Measurements from ENCODE around the gene DLG2. TPM values are rescaled to one million over a fixed set of nuclear protein-coding genes. Genes with fewer than 3 reads are reported as not detected.

DLG2 gene
- total and polyA plus RNA-seq, 4 donors: 0.30 to 5.5 (median 0.68) TPM

DNA sequence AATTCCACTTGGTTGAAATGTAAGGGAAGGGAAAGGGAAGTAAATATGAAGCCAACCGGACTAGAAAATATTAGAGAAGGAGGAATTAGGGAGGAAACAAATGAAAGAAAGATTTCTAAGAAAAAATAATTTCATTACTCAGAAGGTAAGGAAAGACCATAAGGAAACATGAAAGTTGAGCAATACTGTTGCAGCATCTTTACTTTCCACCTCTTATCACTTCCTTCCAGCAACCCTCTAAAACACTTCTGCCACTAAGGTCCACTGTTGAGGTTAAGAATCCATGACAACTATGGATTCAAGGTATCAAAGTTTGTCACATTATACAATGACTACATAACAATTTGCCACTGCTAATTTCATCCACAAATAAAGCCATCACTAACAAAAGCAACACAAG, 308.6 kb downstream of the DLG2 start:
- Histone ChIP-seq H3K9me3 (ENCODE audit: control insufficient read depth in 4 of 4, low read length in 3 of 4) (no peaks in the 10 kb centered on the region), H3K4me3 (ENCODE audit: low read depth in 1 of 3, low read length in 3 of 3) (no peak overlapping the region), H3K27ac (ENCODE audit: low read depth in 1 of 2, low read length in 2 of 2) (no peak overlapping the region), H3K36me3 (ENCODE audit: control insufficient read depth in 4 of 4, insufficient read depth in 3 of 4, low read depth in 1 of 4, low read length in 3 of 4) (no peaks in the 10 kb centered on the region), H3K4me1 (ENCODE audit: control insufficient read depth in 4 of 4, insufficient read depth in 4 of 4, low read length in 3 of 4) (no peaks in the 10 kb centered on the region), H3K27me3 (ENCODE audit: control insufficient read depth in 4 of 4, insufficient read depth in 4 of 4, low read length in 3 of 4) (no peaks in the 10 kb centered on the region), H3K9ac (ENCODE audit: low read depth in 1 of 2, low read length in 2 of 2) (no peak overlapping the region)
- no peak for DNase-seq (ENCODE audit: low spot score)
- 63% methylated on average over 1 of the region's 1 CpG for WGBS
- no peak for TF ChIP-seq REST (IDR thresholded peaks at IDR 0.05)

GRCh38 chr11:85316967-85317366, 310.2 kb downstream of the DLG2 start:
- no peaks in the 10 kb centered on the region for H3K27me3 ChIP-seq (ENCODE audit: control insufficient read depth in 4 of 4, insufficient read depth in 4 of 4, low read length in 3 of 4)
- no peak for DNase-seq (ENCODE audit: low spot score)
- no peaks in the 10 kb centered on the region for H3K36me3 ChIP-seq (ENCODE audit: control insufficient read depth in 4 of 4, insufficient read depth in 3 of 4, low read depth in 1 of 4, low read length in 3 of 4)
- TF ChIP-seq HNF4A (conservative IDR thresholded peaks at IDR 0.05) (no peak), TAF1 (conservative IDR thresholded peaks at IDR 0.05) (no peak), NR2F2 (IDR thresholded peaks at IDR 0.05) (no peak), REST (IDR thresholded peaks at IDR 0.05) (no peak), RAD21 (IDR thresholded peaks at IDR 0.05) (no peak), HNF4G (IDR thresholded peaks at IDR 0.05) (no peak)
- no peaks in the 10 kb centered on the region for H3K9me3 ChIP-seq (ENCODE audit: control insufficient read depth in 4 of 4, low read length in 3 of 4)
- no peak overlapping the region for H3K4me3 ChIP-seq (ENCODE audit: low read depth in 1 of 3, low read length in 3 of 3)
- WGBS: 72% methylated on average over 5 of the region's 5 CpGs
- no peak overlapping the region for H3K9ac ChIP-seq (ENCODE audit: low read depth in 1 of 2, low read length in 2 of 2)
- H3K4me1 ChIP-seq (ENCODE audit: control insufficient read depth in 4 of 4, insufficient read depth in 4 of 4, low read length in 3 of 4): no peaks in the 10 kb centered on the region
- H3K27ac ChIP-seq (ENCODE audit: low read depth in 1 of 2, low read length in 2 of 2): no peak overlapping the region

- no peaks in the 10 kb centered on the region for H3K9me3 ChIP-seq (ENCODE audit: control insufficient read depth in 4 of 4, low read length in 3 of 4)
- TF ChIP-seq YY1 (IDR thresholded peaks at IDR 0.05) (no peak), NR2F2 (IDR thresholded peaks at IDR 0.05) (no peak), ATF3 (IDR thresholded peaks at IDR 0.05) (no peak), CTCF (IDR thresholded peaks at IDR 0.05; ENCODE audit: low read depth, low read length, missing input control) (no peak), SP1 (IDR thresholded peaks at IDR 0.05) (no peak), ZBTB33 (IDR thresholded peaks at IDR 0.05) (no peak), EGR1 (IDR thresholded peaks at IDR 0.05; ENCODE audit: low read depth in 2 of 2) (no peak), TAF1 (conservative IDR thresholded peaks at IDR 0.05) (no peak), JUND (IDR thresholded peaks at IDR 0.05) (no peak)
- TF ChIP-seq, protein P1, sequence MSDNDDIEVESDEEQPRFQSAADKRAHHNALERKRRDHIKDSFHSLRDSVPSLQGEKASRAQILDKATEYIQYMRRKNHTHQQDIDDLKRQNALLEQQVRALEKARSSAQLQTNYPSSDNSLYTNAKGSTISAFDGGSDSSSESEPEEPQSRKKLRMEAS (IDR thresholded peaks at IDR 0.05): no peak
- H3K4me1 ChIP-seq (ENCODE audit: control insufficient read depth in 4 of 4, insufficient read depth in 4 of 4, low read length in 3 of 4): no peaks in the 10 kb centered on the region
- H3K4me3 ChIP-seq (ENCODE audit: low read depth in 1 of 3, low read length in 3 of 3): no peak overlapping the region
- H3K27me3 ChIP-seq (ENCODE audit: control insufficient read depth in 4 of 4, insufficient read depth in 4 of 4, low read length in 3 of 4): no peaks in the 10 kb centered on the region
- DNase-seq (ENCODE audit: low spot score): no peak
- no peak overlapping the region for H3K9ac ChIP-seq (ENCODE audit: low read depth in 1 of 2, low read length in 2 of 2)
- no peak overlapping the region for H3K27ac ChIP-seq (ENCODE audit: low read depth in 1 of 2, low read length in 2 of 2)
- no peaks in the 10 kb centered on the region for H3K36me3 ChIP-seq (ENCODE audit: control insufficient read depth in 4 of 4, insufficient read depth in 3 of 4, low read depth in 1 of 4, low read length in 3 of 4)
Observed at GRCh38 chr11:85313741-85314140, 313.4 kb downstream of the DLG2 start.
